ENCODE measurements around the gene PFKM.

PFKM gene

GRCh38 chr12:48157018-48157888 is 38.1 kb downstream of the PFKM start, which contains the start of gene ASB8:
Gene ASB8, minus strand, starts transcription at chr12:48157515. Its CDS starts 4,019 bp downstream, at chr12:48153496.
- peak; percentile 97 for DNase-seq (ENCODE audit: low spot score)

DNA sequence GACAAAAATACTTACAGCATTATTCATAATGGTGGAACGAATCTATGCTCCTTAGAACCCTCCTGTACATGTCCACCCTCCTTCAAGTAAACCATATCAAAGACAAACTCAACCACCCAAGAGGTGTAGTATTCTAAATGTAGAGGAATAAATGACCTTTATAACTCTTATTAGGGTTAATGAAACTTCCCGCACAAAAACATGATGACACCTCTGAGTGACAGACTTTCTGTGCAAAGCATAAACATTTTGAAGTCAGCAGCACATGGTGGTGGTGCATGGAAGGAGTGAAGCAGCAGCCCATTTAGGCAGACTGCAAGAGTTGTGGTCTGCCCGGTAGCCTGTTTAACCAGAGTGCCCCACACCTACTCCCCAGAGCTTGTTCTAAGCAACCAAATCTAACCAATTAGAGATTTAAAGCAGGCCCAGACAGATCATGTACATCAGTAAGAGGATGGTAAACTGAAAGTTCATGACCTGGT is 38.8 kb downstream of the PFKM start:
- DNase-seq (ENCODE audit: low spot score), result no peak

GRCh38 chr12:48160046-48160445 is 40.9 kb downstream of the PFKM start:
- DNase-seq (ENCODE audit: low spot score), result no peak

DNA sequence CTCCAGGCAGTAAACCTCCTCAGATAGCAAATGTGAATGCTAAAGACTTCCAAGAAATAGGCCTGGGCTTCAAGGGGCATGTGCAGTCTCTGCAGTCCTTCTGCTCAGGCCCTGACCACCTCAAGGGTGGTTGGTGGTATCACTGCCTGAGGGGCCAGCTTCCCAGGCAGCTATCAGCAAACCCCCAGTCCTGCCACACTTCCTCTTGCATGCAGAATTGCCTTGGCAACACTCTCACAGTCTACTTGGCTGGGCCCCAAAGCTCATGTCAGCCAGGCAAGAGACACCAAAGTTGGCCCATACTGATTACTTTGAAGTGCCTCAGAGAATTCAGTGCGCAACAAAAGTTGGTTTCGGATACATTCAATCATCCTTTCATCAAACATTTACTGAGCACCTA is 41.6 kb downstream of the PFKM start:
- no peak for DNase-seq (ENCODE audit: low spot score)

- no peak for DNase-seq (ENCODE audit: low spot score)
Observed at GRCh38 chr12:48163150-48163747, 44.1 kb downstream of the PFKM start.

DNA sequence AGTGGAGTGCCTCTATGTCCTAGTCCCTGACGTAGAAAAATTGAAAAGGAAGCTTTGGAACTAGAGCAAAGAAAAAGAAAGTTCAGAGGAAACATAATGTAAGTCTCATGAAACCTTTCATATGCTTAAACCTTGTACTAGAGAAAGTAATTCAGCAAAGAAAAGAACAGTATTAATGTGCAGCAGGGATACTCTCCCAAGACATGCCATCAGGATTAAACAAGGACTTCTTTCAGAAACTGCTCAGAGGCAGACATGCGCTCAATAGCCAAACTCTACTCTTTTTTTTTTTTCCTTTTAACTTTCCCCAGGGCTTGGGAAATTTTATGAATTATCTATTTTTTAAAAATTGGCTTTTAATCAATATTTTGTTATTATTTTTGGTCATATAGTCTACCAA is 45.3 kb downstream of the PFKM start:
- DNase-seq (ENCODE audit: low spot score), result peak; percentile 57

DNA sequence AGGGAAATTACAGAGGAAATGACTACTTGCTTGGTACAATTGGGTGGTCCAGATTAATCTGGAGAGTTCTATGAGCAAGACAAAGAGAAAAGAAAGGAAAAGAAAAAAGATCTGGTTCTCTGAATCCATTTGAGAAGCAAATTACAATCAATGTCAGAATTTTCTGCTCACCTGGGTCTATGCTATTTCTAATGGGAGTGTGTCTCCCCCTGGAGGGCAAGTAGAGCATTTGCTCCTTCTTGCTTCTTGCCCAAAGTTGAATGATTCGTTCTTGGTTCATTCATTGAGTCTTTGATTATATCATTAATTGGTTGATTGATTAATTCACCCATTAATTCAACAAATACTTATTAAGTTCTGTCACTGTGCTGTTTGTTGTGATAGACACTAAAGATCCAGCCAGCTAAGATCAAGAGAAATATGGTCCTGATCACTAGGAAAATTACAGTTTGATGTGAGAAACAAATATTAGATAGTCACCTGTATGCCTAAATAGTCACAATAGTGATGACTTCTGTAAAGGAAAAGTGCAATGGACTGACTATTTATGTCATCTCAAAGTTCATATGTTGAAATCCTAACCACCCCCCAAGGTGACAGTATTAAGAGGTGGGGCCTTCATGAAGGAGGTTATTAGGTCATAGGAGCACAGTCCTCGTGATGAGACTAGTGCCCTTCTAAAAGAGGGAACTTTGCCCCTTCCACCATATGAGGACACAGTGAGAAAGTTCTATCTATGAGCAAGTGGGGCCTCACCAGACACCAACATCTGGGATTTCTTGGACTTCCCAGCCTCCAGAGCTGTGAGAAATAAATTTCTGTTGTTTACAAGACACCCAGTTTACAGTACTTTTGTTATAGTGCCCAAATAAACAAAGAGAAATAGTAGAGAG is 46.2 kb downstream of the PFKM start:
- peak; percentile 48 for DNase-seq (ENCODE audit: low spot score)

GRCh38 chr12:48169011-48169410 is 49.8 kb downstream of the PFKM start:
- DNase-seq (ENCODE audit: low spot score), result no peak

DNA sequence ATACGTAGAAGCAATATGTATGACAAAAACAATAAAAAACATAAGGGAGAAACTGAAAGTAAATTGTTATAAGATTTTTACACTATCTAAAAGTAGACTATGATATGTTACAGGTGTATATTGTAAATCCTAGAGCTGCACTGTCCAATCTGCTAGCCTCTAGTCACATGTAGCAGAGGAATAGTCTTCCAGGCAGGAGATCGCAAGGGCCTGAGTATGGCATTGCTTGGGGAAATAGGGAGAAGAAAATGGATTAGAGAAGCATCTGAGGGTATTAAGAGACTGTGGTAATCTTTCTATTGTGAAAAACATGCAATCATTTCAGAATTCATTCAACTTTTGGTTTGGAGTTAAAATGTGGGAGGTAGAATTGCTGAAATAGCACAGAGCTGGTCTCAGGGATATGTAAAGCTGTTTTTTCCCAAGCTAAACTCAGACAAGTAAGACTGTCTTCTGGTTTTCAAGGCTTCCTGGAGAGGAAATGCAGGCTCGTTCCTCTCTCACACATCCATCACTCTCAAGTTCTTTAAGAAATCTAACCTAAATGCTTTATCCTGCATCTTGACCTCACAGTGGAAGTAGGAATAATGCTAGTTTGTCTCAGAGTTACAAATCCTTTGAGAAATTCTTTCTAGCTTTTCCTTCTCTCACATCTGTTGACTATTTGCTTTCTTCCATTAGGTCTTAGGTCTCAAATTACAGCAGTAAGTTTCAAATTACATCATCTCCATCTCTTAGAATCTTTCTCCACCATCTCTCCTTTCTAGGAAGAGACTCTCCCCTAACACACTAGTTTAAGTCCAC is 56.7 kb downstream of the PFKM start:
- DNase-seq (ENCODE audit: low spot score), result no peak

DNA sequence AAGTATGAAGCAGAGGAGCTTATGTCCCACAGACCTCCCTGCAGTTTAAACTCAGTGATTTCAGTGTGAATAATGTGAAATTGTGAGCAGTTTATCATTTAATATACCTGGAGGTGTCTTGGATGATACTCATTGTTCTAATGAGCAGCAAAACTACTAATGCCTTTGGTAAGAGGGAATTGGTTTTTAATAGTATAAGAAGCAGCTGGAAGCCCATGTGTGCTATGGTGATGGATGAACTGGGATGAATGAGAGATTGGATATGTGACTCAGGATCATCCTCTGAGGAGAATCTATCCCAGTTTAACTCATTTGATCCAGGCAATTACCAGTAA is 57.2 kb downstream of the PFKM start:
- no peak for DNase-seq (ENCODE audit: low spot score)

DNA sequence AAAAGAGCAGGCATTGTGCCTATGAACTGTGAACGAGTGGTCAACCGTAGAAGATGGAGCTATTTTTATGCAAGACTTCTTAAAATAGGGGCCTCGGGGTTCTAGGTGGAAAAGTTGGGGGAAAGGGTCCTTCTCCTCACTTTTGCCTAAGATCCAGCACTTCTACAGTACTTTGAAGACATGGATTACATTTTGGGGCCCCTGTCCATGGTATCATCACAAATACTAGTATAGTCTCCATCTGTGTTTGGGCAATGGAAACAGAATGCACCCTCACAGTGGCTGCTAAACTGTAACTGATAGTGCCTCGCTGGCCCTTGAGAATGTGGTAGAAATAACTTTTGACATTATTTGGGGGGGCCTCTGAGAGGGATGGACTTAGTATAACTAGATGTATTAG is 58.8 kb downstream of the PFKM start:
- DNase-seq (ENCODE audit: low spot score), result no peak

- no peak for DNase-seq (ENCODE audit: low spot score)
Observed at GRCh38 chr12:48179466-48179865, 60.3 kb downstream of the PFKM start.

GRCh38 chr12:48180424-48180823 is 61.3 kb downstream of the PFKM start:
- DNase-seq (ENCODE audit: low spot score), result no peak

DNA sequence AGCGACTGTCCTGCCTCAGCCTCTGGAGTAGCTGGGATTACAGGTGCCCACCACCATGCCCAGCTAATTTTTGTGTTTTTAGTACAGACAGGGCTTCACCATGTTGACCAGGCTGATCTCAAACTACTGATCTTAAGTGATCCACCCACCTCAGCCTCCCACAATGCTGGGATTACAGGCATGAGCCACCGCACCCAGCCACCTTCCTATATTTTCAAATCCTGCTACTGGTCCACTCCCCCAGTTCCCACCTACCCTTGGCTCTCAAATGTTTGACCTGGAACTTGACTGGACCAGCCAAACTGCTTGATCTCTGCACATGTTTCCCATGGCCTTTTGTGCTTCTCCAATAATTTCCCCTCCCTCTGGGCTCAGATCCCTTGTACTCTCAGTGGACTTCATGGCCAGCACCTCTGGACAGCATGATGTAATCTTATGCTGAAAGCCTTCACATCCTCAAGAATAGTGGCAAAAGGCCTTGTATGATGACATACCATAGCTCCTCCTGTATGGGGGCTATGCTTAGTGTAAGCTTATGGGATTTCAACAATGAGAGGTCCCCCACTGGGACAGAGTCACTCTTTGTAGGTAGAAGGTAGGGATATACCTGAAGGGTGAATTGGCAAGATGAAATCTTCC is 61.8 kb downstream of the PFKM start:
- no peak for DNase-seq (ENCODE audit: low spot score)

DNA sequence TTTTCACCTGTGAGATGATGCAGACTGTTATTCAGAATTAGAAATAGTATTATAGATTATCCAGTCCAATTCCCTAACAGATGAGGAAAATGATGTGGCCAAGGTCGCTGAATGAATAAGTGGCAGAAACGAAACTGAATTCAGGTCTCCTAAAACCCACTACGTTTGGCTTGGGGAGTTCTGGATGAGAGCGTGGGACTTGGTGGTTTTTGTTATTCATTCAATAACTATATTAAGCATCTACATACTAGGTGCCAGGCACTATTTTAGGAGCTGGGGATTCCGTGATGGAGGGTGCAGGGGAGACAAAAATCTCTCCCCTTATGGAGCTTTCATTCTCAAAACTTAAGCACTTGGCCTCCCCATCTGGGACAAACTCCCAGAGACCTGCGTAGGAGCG is 63.5 kb downstream of the PFKM start:
- no peak for DNase-seq (ENCODE audit: low spot score)

- peak; percentile 45 for DNase-seq (ENCODE audit: low spot score)
Observed at GRCh38 chr12:48183091-48183875, 64.1 kb downstream of the PFKM start, which contains the start of gene CCDC184. Gene CCDC184, plus strand, starts transcription at chr12:48183644. Its CDS starts 479 bp downstream, at chr12:48184123.

GRCh38 chr12:48183876-48184548 is 64.8 kb downstream of the PFKM start:
- DNase-seq (ENCODE audit: low spot score), result no peak

GRCh38 chr12:48184549-48184922 is 65.4 kb downstream of the PFKM start:
- DNase-seq (ENCODE audit: low spot score), result no peak

- DNase-seq (ENCODE audit: low spot score), result no peak
Observed at GRCh38 chr12:48185181-48185919, 66.2 kb downstream of the PFKM start.
